GM18873 (cell line): ENCODE results near the gene MAPK12.

Experiments used
- ATAC-seq: cut with Tn5 transposase; IDR thresholded peaks from one replicate; pipeline ENCODE4 v1.9.1; 2021; ENCODE audit warnings: mild to moderate bottlenecking, moderate library complexity, moderate number of reproducible peaks; ENCODE audit not compliant: unreplicated experiment, low FRiP score

MAPK12 gene

DNA sequence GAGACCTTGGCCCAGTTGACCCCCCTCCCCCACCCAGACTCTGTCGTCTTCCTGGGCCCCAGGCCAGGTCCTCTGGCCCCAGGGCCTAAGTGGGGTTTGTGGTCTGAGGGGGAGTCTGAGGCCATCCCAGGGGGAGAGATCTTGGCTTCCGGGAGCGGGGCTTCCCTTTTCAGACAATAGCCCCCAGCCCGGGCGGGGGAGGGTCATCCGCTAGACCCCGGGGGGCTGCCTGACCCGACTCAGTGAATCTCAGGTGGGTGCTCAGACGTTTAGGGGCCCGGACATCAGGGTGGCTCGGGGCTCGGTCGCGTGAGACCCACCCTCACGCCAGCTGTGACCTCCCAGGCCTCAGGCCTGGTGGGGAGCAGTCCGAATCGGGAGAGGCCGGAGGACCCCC, 8.1 kb upstream of the MAPK12 start:
- no peak for ATAC-seq

DNA sequence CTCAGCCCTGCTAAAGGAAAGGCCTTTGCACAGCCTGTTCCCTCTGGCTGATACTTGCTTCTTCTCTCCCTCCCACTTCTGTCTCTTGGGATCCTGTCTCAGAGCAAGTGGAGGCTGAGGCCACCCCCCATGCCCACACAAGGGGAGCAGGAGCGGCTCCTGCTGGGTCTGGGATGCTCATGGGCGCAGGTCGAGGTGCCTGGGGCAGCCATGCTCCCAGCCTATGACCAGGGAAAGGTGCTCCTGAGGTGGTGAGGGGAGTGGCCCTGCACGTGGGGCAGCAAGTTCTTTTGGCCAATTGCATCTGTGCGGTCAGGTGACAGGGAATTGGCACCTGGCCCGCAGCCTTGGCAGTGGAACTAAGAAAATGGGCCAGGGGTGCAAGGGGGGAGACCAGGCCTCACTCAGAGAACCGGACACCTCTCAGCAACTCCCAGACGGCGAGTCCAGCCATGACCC, 7.2 kb upstream of the MAPK12 start:
- no peak for ATAC-seq

DNA sequence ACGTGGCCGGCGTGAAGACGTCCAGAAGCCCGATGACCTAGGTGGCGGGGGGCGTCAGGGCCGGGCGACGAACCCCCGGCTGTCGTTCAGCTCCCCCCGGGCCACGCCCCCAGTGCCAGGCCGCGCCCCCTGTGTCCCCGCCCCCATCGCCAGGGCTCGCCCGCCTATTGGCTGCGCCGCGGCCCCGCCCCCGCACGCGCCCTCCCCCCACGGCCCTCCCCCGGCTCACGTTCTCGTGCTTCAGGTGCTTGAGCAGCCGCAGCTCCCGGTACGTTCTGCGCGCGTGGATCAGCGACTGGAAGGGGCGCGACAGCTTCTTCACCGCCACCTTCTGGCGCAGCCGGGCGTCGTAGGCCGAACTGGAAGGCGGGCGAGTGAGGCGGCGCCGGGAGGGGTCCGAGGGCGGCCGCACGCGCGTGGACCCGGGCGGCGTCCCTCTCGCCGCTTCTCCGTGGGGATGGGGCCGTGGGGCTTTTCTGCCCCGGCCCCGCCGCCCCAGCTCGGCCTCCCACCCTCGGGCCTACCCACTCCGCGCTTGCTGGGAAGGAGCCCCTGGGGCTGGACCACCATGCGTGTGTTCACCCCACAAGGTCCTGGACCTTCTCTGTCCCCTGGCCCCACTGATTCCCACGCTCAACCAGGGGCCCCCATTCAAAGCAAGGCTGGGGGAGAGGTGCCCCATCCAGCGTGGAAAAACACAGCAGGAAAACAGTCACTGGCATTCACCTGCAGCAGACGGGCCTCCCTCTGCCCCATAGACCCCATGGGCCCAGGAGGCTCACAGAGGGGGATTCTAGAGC, 6.3 kb upstream of the MAPK12 start:
- ATAC-seq = no peak

DNA sequence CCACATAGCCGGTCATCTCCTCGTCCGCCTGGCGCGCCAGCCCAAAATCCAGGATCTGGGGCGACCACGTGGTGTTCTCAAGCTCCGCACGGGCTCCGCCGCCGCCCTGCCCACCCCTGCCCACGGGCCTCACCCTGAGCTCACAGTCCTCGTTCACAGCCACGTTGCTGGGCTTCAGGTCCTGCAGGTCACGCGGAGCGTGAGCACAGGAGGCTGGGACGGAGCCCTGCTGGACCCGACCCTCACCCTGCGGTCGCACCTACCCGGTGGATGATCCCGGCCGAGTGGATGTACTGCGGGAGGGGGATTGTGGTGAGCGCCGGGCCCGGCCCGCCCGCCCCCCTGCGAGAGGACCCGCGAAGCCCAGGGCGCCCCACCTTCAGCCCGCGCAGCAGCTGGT, 5.5 kb upstream of the MAPK12 start:
- no peak for ATAC-seq

DNA sequence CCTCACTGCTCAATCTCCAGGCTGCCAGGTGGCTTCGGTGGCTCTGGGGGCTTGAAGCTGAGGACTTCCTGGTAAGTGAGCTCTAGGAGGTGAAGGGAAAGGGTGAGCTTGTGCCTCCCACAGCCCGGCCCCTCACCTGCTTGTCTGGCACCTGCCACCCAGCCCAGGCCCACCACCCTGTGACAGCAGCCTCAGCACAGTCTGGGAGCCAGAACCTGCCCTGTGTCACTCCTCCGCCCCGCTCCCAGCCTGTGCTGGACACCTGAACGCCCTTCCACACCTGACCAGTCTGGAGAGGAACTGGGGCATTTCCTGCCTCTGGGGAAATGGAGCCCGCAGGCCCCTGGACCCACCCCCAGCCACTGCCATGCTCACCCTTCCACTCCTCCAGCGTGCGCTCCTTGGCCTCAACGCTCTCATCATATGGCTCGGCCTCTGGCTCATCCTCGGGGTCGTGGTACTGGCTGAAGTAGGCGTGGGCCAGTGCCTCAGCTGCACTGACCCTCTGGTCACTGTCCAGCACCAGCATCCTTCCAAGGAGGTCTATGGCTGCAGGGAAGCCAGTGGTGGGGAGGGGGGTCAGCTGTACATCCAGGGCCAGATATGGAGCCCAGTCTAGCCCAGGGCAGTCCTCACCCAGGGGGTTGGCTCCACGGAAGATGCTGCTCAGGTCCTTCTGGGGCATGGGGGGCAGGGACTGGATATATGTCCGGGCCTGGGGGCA, 3.6 kb upstream of the MAPK12 start:
- ATAC-seq = no peak

DNA sequence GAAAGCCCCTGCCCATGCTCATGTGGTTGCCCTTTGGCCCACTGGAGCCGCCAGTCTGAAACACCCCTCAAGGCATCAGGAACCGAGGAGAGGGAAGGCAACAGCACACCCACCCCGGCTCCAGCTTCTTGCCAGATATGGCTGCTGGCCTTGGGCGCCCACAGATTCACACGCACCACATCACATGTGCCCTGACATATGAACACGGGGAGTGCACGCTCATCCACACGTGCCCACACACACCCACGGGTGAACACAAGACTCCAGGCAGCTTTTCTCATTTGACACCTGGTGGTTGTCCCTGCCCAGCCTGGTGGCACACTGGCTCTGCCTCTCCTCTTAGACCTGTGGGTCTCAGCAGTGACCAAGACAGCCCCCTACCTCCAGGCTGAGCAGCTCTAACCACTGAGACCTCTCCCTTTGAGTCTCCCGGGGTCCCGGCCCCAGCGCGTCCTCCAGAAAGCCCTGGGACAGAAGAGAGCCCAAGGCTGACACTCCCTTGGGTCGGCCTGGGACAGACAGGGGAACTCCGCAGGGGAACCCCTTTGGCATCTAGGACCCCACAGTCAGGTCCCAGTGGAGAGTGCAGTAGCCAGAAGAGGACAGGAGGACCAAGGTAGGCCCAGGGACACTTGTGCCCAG, 2.7 kb upstream of the MAPK12 start:
- ATAC-seq = no peak

DNA sequence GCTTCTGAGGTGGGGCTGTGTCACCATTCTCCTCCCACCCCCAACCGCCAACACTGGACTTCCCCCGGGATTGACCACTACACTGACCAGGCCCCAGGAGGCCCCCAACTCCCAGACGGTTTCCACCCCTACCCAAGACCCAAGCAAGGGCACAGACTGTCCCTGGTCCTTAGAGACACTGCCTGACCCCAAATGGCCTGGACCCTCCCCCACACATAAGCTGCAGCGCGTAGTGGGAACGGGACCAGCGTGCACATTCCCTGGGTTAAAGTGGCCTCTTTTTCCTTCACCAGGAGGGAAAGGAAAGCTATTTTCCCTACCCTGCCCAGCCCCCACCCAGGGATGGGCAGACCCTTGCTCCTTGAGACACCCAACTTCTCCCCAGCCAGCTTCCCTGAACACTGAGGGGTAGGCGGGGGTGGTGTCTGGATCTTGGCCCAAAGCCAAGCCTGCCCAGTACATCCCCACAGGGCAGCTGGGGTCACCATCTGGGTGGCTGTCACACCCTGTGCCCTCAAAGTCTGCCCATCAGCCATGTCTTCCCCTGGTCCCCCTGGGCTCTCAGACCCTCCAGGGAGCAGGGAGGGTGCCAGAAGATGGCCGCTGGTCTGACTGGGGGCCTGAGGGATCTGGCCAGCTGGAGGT, 1.6 kb upstream of the MAPK12 start:
- ATAC-seq = no peak

DNA sequence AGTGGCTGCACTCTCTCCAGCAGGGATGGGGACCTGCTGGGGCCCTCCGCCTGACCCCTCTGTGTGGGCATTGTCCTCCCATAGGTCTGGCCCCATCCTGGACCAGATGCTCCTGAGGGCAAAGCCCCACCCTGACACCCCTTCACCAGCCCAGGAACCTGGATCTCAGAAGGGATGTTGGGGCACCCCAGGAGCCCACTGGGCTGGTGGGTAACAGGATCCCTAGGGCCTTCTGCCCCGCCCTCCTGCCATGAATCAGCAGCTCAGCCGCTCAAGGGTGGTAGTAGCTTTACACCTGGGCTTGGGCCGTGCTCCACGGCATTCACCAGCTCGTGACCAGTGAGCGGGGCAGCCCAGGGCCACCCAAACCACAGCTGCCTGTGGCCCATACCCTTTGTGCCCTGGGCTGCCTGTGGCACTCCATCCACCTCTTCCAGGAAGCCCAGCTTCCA, 1.0 kb upstream of the MAPK12 start:
- no peak for ATAC-seq

DNA sequence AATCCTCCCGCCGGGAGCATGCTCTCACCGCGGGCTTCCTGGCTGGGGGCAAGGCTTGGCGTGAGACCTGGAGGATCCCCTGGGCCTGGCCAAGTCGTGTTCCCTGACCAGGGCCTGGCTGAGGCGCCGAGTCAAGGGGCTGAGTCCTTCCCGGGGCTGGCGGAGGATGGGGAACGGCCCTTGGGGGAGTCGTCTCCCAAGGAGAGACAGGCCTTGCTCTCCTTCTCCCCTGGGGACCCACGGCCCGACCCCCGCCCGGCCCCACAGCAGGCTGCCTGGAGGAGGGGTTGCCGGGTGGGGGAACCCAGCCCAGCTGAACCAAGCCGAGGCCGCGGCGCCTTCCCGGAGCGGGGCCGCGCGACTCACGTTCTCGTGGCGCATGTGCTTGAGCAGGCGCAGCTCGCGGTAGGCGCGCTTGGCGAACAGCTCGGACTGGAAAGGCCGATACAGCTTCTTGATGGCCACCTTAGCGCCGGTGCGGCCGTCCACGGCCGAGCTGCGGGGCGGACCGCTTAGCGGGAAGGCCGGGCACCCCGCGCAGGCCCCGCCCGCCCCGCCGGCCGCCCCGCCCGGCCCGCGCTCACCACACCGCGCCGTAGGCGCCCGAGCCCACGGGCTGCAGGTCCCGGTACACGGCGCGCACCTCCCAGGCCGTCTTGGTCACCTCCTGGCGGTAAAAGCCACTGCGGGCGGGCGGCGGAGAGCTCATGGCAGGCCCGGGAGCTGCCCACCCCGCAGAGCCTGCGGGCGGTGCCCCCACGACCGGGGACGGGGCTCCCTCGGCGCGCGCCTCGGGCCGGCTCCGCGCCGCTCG, 475 bp downstream of the MAPK12 start:
- no peak for ATAC-seq

DNA sequence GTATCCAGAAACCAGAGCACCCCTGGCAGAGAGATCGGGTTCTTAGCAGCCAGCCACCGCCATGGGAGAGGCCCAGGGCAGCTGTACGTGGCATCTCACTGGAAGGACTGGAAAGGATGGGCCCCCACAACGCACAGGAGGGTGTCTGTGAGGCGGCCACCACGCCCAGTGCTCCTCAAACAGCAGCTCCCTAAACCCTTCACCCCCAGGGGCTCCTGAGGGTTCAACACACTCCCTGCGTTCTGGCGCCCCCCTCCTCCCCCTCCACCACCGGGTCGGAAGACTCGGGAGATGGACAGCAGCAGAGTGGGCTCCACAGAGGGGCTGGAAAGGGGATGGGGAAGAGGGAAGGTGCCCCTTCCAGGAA, 1.1 kb downstream of the MAPK12 start:
- ATAC-seq = no peak

DNA sequence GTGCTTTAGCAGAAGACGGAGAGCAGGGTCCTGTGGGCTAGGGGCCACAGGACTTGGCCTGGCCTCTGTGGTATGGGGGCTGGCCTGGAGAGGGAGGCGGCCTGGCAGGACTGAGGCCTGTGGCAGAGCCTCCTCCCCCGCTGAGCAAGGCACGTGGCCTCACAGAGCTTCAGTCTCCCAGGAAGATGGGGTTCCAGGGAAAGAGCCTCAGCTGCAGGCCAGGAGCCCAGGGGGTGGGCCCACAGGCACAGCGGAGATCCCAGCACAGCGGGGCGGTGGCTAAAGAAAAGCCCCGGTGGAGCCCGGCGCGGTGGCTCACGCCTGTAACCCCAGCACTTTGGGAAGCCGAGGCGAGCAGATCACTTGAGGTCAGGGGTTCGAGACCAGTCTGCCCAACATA, 2.2 kb downstream of the MAPK12 start:
- no peak for ATAC-seq

DNA sequence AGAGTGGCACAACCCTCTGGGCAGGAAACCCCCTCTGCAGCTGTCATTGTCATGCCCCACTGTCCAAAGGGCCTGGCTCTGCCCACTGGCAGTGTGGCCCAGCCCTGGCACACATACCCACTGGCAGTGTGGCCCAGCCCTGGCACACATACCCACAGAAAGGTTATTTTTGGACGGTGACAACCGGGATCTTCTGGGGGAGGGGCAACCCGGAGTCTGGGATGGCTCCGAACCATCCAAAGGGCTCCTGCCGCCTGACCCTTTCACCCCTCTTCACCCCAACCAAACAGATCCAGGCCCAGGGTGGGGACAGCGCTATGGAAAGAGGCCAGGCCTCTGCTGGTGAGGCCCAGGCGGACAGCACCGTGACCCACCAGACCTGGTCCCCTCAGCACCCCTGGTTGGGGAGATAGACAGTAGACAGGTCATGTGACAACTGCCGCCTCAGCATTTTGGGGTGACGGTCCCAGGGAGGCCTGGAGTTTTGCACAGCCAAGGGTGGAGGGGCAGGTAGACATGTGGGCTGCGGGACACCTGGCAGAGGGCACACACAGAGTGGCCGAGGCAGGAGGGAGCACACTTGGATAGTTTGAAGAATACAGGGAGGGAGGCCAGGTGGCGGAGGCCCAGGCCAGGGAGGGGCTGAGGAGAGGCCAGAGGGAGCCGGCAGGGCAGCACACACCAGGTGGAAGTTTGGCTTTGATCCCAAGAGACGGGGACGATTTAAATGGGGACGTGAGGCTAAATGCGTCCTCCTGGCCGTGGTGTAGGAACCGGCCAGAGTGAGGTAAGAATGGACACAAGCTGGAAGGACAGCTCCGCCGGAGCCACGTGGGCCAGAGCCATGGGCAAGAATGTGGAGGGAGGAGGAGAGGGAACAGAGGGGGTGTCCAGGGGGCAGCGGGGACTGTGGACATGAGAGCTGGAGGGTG, 2.9 kb downstream of the MAPK12 start:
- ATAC-seq = no peak

DNA sequence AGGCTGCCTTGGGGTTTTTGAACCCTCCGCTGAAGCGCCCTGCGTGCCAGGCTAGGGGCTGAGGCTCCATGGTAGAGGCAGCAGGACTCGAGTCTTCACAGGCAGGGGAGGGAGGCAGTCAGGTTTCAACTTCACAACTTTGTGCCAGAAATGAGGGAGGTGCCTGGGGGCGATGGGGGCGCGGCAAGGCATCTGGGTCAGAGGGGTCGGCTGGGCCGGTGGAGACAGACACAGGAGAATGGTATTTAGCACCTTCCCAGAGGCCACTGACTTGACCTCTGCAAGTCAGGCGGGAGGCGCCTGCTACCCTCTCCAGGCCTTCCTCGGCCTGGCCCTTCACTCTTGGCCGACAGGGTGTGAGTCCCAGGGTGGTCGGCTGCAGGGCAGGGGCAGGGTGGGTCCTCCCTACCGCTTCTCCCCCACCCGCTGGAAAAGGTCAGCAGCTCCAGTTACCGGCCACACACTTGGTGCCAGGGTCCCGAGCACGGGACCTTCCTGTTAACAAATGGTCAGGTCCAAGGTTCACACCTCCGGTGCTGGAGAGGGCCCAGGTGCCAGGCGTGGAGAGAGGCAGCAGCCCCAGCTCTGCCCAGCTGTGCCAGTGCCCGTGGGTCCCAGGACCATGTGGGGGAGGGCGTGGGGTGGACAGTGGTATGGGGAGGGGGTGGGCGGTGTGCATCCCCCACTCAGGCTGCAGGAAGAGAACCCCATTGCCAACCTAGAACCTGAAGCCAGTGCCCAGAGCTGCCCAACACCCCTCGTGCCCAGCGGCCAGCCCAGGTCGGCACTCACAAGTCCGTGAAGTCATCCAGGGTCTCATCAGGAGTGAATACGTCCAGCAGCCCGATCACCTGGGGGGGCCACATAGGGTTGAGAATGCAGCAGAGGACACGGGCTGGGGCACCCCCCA, 3.8 kb downstream of the MAPK12 start:
- no peak for ATAC-seq

DNA sequence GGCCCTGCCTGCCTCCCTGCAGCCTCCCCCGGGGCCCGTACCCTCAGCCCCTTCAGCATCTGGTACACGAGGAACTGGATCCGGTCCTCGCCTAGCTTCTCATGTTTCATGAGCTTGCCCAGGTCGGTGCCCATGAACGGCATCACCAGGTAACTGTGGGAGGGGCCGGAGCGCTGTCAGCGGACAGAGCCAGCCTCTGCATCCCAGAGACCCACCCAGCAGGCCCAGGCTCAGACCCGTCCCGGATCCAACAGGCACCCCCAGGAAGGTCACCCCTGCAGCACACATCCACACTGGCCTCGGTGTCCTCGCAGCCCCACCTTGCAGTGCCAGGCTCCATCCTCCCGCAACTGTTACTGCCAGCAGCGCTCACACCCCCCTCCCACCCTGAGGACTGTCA, 4.4 kb downstream of the MAPK12 start:
- no peak for ATAC-seq

DNA sequence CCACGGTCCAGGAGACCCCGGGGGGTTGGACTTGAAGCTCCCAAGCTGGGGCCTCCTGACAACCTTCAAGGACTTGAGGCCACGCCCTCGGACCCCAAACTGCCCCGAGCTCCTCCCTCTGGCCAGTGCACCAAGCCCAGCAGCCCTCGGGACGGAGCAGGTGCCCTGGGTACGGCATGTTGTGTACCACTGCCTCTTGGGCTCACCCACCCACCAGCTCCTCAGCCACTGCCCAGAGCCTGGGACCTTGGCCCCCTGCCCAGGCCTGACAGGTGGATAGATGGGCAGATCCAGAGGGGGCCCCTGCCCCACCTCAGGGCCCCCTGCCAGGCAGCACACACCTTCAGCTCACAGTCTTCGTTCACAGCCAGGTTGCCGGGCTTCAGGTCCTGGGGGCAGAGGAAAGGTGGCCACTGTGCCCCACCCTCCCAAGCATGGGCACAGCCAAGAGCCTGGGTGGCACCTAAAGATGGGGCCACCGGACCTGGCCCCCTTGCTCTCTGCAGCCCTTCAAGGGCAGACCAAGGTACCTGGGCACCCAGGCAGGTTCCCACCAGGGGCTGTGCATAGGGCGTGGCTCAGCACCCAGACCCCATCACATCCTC, 5.1 kb downstream of the MAPK12 start:
- ATAC-seq = no peak

DNA sequence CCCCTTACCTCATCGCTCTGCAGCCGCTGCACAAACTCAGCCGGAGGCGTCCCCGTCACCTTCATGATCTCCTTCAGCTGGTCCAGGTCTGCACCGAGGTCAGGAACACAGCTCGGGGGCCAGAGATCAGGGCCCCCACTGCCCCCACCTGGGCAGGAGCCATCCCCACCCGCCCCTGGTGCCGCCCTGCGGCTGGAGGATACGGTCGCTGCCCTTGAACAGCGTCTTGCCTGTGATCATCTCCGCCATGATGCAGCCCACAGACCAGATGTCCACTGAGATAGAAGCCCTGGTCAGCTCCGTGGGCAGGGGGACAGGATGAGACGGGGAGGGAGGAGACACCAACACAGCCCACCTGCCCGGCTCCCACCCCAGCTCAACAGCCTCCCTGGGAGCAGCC, 5.9 kb downstream of the MAPK12 start:
- ATAC-seq = no peak

DNA sequence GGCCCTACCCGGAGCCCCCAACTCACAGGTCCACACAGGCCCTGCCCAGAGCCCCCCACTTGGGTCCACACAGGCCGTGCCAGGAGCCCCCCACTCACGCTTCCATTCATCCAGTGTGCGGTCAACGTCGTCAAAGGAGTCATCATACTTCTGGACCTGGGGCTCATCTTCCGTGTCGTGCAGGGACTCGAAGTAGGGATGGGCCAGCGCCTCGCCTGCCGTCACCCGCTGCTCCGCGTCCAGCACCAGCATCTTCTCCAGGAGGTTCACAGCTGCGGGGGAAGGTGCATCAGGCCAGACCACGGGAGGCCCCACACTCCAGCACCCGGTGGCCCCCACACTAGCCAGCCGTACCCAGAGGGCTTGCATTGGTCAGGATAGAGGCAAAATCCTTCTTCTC, 6.4 kb downstream of the MAPK12 start:
- no peak for ATAC-seq

DNA sequence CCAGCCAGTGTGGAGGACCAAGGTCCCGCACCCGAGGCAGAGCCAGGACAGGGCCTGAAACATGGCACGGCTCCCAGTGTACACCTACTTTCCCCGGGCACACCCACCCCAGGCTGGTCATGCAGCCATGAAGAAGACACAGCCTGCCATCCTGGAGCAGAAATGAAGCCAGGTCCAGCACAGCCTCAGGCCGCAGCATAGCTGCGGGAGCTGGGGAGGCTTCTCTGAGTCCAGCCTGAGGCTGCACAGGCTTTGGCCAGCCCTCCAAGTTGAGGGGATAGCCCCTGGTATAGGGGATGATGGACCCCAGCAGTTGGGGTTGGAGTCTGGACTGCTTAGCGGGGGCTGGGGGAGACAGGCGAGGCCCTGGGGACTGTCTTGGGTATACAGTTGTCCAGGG, 7.5 kb downstream of the MAPK12 start:
- no peak for ATAC-seq
